ENCODE results near the gene ADA.

- TF ChIP-seq, protein P1, sequence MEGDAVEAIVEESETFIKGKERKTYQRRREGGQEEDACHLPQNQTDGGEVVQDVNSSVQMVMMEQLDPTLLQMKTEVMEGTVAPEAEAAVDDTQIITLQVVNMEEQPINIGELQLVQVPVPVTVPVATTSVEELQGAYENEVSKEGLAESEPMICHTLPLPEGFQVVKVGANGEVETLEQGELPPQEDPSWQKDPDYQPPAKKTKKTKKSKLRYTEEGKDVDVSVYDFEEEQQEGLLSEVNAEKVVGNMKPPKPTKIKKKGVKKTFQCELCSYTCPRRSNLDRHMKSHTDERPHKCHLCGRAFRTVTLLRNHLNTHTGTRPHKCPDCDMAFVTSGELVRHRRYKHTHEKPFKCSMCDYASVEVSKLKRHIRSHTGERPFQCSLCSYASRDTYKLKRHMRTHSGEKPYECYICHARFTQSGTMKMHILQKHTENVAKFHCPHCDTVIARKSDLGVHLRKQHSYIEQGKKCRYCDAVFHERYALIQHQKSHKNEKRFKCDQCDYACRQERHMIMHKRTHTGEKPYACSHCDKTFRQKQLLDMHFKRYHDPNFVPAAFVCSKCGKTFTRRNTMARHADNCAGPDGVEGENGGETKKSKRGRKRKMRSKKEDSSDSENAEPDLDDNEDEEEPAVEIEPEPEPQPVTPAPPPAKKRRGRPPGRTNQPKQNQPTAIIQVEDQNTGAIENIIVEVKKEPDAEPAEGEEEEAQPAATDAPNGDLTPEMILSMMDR (IDR thresholded peaks at IDR 0.05), result no peak
- TF ChIP-seq POLR2AphosphoS5 (IDR thresholded peaks at IDR 0.05), result no peak
- TF ChIP-seq POLR2A (IDR thresholded peaks at IDR 0.05), result no peak
- no peak for TF ChIP-seq EP300 (IDR thresholded peaks at IDR 0.05)
Measured at GRCh38 chr20:44649976-44650375, 1.5 kb downstream of the ADA start.
